HG03354 (cell line): ENCODE measurements around the gene SEMA7A.
A peak's percentile ranks its signal among the peaks of the same experiment; 100 is the strongest.
"Not testable (repeated sequence)": the region's sequence is repeated elsewhere in the genome, so short reads cannot be mapped to it uniquely, and the experiment has no call there.

ENCODE experiments used
- ATAC-seq: cut with Tn5 transposase; IDR thresholded peaks from one replicate; pipeline ENCODE4 v1.9.1; 2021; ENCODE audit warnings: mild to moderate bottlenecking; ENCODE audit not compliant: unreplicated experiment, poor library complexity, severe bottlenecking

SEMA7A gene

GRCh38 chr15:74391582-74392450 is 41.9 kb downstream of the SEMA7A start:
- no peak for ATAC-seq

DNA sequence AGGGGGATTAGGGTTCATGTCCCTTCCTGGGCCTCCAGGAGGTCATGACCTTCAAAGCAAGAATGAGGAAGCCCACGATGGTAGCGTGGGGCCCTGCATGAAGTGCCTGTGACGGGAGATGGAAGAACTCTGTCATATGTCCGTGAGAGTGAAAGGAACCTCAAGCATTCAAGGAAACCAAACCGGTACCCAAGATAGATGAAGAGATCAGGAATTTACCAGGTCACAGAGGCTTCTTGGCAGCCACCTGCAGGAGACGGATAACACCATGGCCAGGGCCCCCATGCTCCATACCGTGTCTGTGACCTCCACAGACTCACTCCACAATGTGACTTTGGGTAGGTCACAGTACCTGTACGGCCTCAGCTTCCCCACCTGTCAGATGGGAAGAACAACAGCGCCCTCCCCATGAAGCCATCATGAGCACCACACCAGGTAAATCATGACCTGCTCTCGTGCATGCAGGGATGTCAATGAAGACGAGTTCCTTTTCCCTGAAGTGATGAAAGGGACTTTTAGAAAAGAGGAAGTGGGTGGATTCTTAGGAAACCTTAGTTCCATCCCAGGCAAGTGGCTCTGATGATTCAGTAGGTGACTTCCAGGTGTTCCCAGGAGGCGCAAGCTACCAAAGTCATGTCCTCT is 43.0 kb downstream of the SEMA7A start:
- no peak for ATAC-seq

DNA sequence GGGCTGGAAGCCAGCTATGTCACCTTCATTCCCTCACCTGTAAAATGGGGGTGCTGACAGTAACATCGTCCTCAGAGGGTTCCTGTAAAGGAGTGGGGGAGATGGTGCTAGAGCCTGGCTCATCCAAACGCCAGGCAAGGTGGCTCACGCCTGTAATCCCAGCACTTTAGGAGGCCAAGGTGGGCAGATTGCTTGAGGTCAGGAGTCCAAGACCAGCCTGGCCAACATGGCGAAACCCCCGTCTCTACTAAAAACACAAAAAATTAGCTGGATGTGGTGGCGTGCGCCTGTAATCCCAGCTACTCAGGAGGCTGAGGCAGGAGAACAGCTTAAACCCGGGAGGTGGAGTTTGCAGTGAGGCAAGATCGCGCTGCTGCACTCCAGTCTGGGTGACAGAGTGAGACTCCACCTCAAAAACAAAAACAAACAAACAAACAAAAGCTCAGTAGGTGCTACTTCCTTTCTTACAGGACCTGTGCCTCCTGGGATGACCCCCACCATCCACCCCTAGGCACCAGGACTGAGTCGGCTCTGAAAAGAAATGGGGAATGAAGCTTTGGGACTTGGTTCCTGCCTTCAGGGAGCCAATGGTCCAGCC is 43.6 kb downstream of the SEMA7A start:
- not testable (repeated sequence) for ATAC-seq

- no peak for ATAC-seq
These were observed 44.3 kb downstream of the SEMA7A start for GRCh38 chr15:74389241-74390048.

DNA sequence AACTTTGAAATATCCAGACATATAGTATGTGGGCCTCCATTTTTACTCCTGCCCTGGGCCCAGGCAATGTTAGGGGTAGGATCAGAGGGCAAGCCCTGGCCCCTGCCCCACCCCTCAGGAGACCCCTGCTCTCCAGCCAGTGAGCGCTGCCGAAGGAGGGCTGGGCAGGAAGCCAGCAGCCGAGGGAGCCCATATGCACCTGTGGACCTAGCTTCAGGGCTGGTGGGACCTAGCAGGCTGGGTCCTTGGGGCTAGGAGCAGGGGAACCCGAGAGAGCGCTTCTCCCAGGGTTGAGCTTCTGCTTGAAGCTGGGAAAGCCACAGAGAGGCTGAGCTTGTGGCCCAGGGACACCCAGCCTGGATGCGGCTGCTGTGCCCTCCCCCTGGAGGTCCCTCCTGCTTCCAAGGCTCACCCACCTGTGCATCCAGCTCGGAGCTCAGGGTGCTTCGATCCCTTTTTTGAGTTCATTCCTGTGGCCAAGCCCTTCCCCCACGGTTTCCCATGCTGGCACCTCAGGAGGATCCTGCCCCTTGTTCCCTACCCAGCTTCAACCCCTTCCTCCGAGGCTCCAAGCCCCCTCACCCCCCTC is 45.3 kb downstream of the SEMA7A start:
- ATAC-seq = no peak

DNA sequence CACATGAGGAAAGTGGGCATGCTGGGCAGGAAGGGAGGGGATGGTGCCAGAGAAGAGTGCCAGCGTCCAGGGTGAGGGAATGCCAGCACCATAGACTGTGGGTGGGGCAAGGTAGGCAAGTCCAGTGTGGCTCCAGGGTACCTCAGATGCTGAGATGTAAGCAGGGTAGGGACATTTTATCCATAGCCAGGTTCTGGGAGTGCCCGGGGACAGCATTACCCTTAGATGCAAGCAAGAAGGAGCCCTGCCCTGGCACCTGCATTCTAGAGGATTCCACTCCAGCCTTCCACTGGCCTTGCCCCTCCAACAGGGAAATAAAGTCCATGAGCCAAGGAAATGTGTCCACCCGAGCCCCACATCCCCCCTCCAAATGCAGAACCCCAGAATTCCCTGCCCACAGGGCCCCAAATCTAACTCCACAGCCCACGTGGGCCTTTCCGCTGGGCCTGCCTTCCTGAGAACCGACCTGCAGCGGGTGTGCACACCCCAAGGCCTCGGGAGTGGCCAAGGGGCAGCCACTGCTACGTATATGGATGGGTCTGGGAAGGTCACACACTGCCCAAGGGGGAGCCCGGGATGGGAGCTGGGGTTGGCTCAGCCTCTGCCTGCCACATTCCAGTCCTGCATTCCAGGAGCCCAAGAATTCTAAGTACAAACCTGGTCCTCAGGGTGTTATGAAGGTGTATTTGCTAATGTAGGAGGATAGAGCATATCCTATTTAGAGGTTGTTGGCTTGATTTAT is 46.0 kb downstream of the SEMA7A start:
- ATAC-seq = no peak

- no peak for ATAC-seq
These were observed 46.6 kb downstream of the SEMA7A start for GRCh38 chr15:74387141-74387541.

DNA sequence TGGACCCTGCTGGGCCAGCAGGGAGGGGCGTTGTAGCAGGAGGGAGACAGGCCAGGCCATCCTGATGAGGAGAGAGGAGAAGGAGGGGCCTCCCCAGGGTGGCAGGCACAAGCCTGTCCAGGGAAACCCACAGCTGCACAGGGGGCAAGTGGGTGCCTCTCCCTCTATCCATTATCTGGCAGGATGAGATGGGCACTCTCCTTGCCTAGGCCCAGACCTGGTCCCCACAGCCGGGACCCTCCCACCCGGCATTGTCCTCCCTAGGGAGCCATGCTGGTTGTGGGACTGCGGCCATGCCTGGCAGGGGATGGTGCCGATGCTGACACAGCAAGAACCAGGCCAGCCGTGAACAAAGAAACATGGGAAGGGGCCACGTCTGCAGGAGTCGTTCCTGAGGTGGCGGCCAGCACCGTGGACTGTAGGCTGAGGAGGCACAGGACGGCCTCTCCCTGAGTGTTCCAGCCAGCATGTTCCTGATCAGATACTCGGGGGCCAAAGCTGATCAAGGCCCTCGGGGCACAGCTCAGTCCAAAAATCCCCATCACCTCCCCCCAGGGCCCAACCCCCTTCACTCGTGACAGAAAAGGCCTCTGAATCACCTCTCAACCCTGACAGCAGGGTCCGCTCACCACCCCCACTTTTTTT is 47.1 kb downstream of the SEMA7A start:
- no peak for ATAC-seq

- no peak for ATAC-seq
These were observed 48.0 kb downstream of the SEMA7A start for GRCh38 chr15:74385733-74386132.

DNA sequence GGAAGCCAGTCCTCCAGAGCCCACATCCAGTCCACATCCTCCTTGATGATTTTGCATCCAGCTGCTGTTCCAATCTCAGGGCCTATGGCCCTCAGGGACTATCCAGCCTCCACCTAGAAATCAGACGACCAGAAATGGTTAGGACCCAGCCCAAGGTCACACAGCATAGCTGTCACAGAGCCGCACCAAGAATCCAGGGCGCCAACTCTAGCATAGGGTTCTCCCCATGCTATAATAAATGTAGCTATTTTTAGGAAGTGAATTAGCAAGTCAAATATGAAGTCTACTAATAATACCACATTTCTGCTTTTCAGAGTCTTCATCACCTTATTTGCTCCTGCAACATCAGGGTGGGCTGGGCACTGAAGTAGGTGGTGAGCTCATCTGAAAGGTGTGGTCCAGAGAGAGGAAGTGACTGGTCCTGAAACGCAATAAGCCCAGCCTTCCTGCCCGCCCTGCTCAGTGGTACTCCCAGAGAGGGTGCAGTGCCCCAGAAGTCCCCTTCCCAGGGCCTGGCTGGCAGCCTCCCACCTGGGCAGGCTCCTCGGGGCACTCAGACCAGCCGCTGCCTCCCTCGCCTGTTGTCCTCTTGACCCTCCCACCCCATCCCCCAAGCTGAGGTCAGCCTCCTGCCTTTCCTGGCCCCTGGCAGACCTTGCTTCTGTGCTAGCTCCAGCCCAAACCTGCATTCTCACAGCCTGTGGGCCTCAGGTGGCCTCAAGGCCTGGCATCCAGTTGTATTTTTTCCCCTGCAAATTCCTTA is 48.7 kb downstream of the SEMA7A start:
- peak; percentile 69 for ATAC-seq

DNA sequence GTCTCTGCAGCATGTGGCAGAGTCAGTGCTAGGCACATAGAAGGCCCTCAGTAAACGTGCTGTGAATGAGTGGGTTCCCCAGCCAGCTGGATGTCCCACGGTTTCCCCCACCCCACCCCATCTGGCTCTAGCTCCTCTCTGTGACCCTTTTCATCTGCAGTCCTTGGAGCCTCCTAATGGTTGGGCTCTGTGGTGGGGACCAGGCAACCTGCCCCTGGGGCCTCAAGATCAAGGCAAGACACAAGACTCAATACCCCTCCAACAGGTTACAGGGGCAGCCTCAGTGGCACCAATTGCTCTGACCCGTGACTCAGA is 49.2 kb downstream of the SEMA7A start:
- no peak for ATAC-seq

DNA sequence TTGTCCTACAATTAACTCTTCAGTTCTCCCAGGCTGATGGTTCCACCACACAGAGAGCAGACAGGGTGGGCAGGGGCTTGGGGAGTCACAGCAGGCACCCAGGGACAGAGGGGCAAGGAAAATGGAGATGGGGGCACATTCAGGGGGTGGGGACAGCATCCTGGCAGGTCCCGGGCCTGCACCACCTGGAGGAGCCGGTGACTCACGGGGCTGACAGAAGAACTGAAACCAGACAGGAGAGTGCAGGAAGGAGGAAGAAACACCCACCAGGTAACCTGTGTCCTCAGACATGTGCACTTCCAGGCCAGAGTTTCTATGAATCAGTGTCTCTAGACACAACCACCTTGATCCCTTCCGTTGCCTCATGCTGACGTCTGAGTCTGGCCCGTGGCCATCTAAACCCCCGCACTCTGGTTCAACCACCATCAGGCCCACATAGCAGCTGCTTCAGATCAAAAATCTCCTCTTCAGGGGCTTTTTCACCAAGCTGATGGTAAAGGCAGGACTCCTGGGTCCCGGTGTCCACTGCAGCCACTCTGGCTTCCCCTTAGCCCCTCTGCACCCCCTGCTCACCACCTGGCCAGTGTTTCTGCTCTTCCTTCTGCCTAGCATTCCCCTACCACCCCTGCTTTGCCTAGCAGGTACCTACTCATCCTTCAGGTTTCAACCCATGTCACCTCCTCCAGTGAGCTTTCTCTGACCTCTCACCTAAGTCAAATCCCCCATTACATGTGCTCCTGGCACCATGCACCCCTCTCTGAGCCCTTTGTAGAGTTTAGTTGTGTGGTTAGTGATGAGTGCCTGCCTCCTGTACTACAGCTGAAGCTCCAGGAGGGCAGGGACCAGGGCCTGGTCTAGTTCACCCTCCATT is 49.8 kb downstream of the SEMA7A start:
- peak; percentile 51 for ATAC-seq

- ATAC-seq = no peak
These were observed 50.5 kb downstream of the SEMA7A start for GRCh38 chr15:74383286-74383685.

DNA sequence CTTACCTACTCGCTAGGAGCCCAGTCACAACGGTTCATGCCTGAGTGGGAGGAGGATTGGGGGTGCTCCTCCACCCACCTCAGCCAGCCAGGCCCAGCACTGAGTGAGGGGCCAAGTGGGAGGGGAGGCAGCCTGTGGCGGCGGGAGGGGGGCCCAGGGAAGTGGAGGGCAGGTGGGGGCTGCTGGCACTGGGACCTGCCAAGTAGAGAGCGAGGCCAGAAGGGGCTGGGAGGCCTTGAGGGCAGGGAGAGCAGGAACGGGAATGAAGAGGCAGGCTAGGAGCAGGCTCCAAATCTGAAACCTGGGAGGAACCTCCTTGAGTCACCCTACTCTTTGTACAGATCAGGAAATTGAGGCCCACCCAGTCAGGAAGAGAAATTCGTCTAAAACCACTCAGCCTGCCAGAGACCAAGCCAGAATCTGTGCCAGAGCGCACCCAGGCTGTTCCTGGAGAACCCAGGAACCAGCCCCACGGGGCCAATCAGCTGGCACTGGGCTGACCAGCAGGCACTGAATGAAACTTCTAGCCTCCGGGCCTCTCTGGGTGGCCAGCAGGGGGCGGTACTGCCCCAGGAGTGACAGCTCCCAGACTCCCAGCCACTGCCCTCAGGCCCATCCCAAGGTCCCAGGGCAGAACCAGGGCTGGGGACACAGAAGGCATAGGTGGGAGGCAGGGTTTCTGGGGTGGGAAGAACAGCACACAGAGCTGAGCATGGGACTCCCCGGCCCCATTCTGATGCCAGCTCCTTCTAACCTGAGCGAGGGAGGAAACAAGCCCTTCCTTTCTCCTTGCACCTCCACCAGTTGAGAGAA is 51.5 kb downstream of the SEMA7A start:
- ATAC-seq = peak; percentile 30

DNA sequence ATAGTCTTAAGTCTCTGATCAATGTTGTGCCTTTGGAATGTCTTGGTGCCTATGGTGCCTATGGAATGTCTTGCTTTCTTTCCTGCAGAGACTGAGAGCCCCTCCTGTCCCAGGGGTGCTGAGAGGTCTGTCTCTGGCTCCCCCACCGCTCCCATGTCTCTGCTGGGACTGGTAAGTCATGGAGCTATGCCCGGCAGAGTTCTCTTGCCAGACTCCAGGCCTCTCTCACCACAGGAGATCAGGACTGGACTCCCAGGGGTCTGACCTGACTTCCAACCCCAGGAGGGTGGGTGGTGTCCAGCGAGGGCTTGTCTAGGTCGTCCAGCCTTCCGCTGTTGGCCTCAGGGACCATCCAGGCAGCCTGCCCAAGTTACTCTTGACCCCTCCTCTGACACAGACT is 52.3 kb downstream of the SEMA7A start:
- ATAC-seq = no peak

DNA sequence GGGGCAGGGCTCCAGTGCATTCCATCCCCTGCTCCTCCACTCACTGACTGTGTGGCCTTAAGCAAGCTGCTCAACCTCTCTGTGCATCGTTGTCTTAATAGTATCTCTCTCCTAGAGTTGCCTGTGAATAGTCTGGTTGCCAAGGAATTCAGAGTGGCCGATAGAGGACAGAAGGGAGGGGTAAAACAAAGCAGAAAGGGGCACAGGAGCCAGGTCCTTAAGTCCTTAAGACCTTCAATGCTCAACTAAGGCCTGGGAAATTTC is 52.6 kb downstream of the SEMA7A start:
- ATAC-seq = no peak
